HEK293T (cell line): ENCODE measurements around the gene LRGUK.

ENCODE experiments used
- ARNT ChIP-seq: fragments of 450-650 bp; IDR thresholded peaks from 2 replicates; pipeline ENCODE4 v1.6.1; 2017; ENCODE audit warnings: mild to moderate bottlenecking
- BHLHE40 ChIP-seq: fragments of 450-650 bp; IDR thresholded peaks from 2 replicates; pipeline ENCODE4 v1.6.1; 2016; ENCODE audit warnings: mild to moderate bottlenecking, moderate library complexity, borderline replicate concordance
- CTBP1 ChIP-seq: fragments of 450-650 bp; IDR thresholded peaks from 2 replicates; pipeline ENCODE4 v1.6.1; 2016; ENCODE audit warnings: borderline replicate concordance
- FOXK2 ChIP-seq: fragments of 450-650 bp; IDR thresholded peaks from 2 replicates; pipeline ENCODE4 v1.6.1; 2016; ENCODE audit warnings: mild to moderate bottlenecking
- FOXM1 ChIP-seq: fragments of 450-650 bp; IDR thresholded peaks from 2 replicates; pipeline ENCODE4 v1.6.1; 2017; ENCODE audit warnings: mild to moderate bottlenecking, borderline replicate concordance
- SP1 ChIP-seq: fragments of 450-650 bp; IDR thresholded peaks from 2 replicates; pipeline ENCODE4 v1.6.1; 2017
- SUZ12 ChIP-seq: fragments of 450-650 bp; IDR thresholded peaks from 2 replicates; pipeline ENCODE4 v1.6.1; 2016; ENCODE audit warnings: mild to moderate bottlenecking
- ZNF384 ChIP-seq: fragments of 450-650 bp; IDR thresholded peaks from 2 replicates; pipeline ENCODE4 v1.6.1; 2016

- TF ChIP-seq SUZ12: no peak
- no peak for TF ChIP-seq ZNF384
- no peak for TF ChIP-seq FOXK2
- TF ChIP-seq FOXM1: no peak
- TF ChIP-seq ARNT: no peak
- TF ChIP-seq BHLHE40: no peak
- TF ChIP-seq CTBP1: no peak
- no peak for TF ChIP-seq SP1
Observed at GRCh38 chr7:134279336-134279735, 152.2 kb downstream of the LRGUK start.
